Gastroesophageal sphincter (tissue), 4 donors: Measurements from ENCODE around the gene LSS. TPM values are rescaled to one million over a fixed set of nuclear protein-coding genes. Genes with fewer than 3 reads are reported as not detected.

ENCODE experiments used
- ATAC-seq: fragments of 150-250 bp; one replicate; pipeline ENCODE4 v1.9.1; 2016; ENCODE audit warnings: mild to moderate bottlenecking, moderate library complexity
- H3K27ac ChIP-seq, 4 donors: fragments of 200-600 bp; sonication (generic) in 3 of 4; 1 replicate in 3 of 4; 2 replicates in 1 of 4; pipeline ENCODE4 v1.5.1; 2016 to 2019
- H3K27me3 ChIP-seq: fragments of 200-600 bp; sonication (generic); one replicate; pipeline ENCODE4 v1.5.1; 2019
- H3K36me3 ChIP-seq, 2 donors: fragments of 200-600 bp; sonication (generic); one replicate each; pipeline ENCODE4 v1.5.1; 2019; ENCODE audit warnings: control low read depth in 1 of 2
- H3K4me1 ChIP-seq, 3 donors: fragments of 200-600 bp; sonication (generic); 1 replicate in 2 of 3; 2 replicates in 1 of 3; pipeline ENCODE4 v1.5.1; 2016 to 2019; ENCODE audit warnings: control low read depth in 2 of 3
- H3K4me3 ChIP-seq, 2 donors: fragments of 200-600 bp; sonication (generic); one replicate each; pipeline ENCODE4 v1.5.1; 2019; ENCODE audit warnings: mild to moderate bottlenecking in 1 of 2, moderate library complexity in 1 of 2
- H3K9me3 ChIP-seq, 3 donors: fragments of 200-600 bp; sonication (generic); one replicate each; pipeline ENCODE4 v1.5.1; 2017 to 2019; ENCODE audit warnings: control low read depth in 2 of 3
- CTCF ChIP-seq, 4 experiments: fragments of 200-600 bp in 2 of 4; fragments of 450-650 bp in 2 of 4; sonication (generic) in 1 of 4; IDR thresholded peaks; one replicate each; pipeline ENCODE4 v1.5.1; 2017 to 2019; ENCODE audit warnings: antibody characterized with exemption in 4 of 4, mild to moderate bottlenecking in 2 of 4, moderate library complexity in 2 of 4
- EP300 ChIP-seq: sonication (generic); formaldehyde crosslinking; IDR thresholded peaks from one replicate; pipeline ENCODE4 v1.6.1; 2017; ENCODE audit warnings: antibody characterized with exemption, mild to moderate bottlenecking
- POLR2A ChIP-seq, 2 donors: fragments of 450-650 bp; IDR thresholded peaks; one replicate each; pipeline ENCODE4 v1.6.1; 2017; ENCODE audit warnings: antibody characterized with exemption in 2 of 2, mild to moderate bottlenecking in 2 of 2, moderate library complexity in 1 of 2
- POLR2AphosphoS5 ChIP-seq: sonication (generic); formaldehyde crosslinking; IDR thresholded peaks from one replicate; pipeline ENCODE4 v1.6.1; 2017; ENCODE audit warnings: antibody characterized with exemption
- WGBS, 2 donors: methylation state at CpG; one replicate each; pipeline ENCODE4 v1.1.5; 2018; ENCODE audit warnings: low coverage in 1 of 2; 5-methylcytosine and 5-hydroxymethylcytosine counted together
- total RNA-seq, 4 donors: library from RNA; depleted of rRNA; stranded (reverse); fragments of >200 nt; gene quantifications; one replicate each; pipeline ENCODE4 v1.1.0, GENCODE V29; 2016

Gene LSS
- total RNA-seq, 4 donors from 2014 or later: 57.7 to 104 (median 85.7) TPM

GRCh38 chr21:46229923-46230260 lies 1.3 kb upstream of the LSS start:
- H3K27me3 ChIP-seq: no peaks in the 10 kb centered on the region
- peaks cover 0 to 45% (median 7%) of the 10 kb centered on the region in 3 donors for H3K4me1 ChIP-seq
- H3K4me3 ChIP-seq: peak overlapping the region; percentile 63 to 94
- 73 to 80% methylated on average over 4 to 6 of the region's 6 CpGs for WGBS, 2 donors
- TF ChIP-seq POLR2A (IDR thresholded peaks at IDR 0.05): no peak
- TF ChIP-seq CTCF (IDR thresholded peaks at IDR 0.05): no peak
- no peak for TF ChIP-seq POLR2AphosphoS5
- TF ChIP-seq EP300: no peak
- peak overlapping the region in 3 of 4 donors; percentile 77 to 90 (median 89) for H3K27ac ChIP-seq
- no peak for ATAC-seq
- no peaks in the 10 kb centered on the region for H3K9me3 ChIP-seq
- peaks cover 3 to 22% of the 10 kb centered on the region in 2 donors for H3K36me3 ChIP-seq

GRCh38 chr21:46229133-46229922 lies 754 bp upstream of the LSS start:
- peaks cover 0 to 50% (median 7%) of the 10 kb centered on the region in 3 donors for H3K4me1 ChIP-seq
- H3K9me3 ChIP-seq: no peaks in the 10 kb centered on the region
- peak overlapping the region; percentile 39 to 90 (median 83) for H3K27ac ChIP-seq
- peak overlapping the region; percentile 63 to 94 for H3K4me3 ChIP-seq
- no peaks in the 10 kb centered on the region for H3K27me3 ChIP-seq
- no peak for TF ChIP-seq POLR2A (IDR thresholded peaks at IDR 0.05)
- TF ChIP-seq EP300: no peak
- peak in 3 of 4 experiments; percentile 47 to 86 (median 53) for TF ChIP-seq CTCF (IDR thresholded peaks at IDR 0.05)
- peaks cover 0 to 17% of the 10 kb centered on the region in 2 donors for H3K36me3 ChIP-seq
- ATAC-seq: peak; percentile 34
- WGBS, 2 donors: 0% methylated on average over 2 of the region's 72 CpGs; no CpG with 5 or more reads in 1 of the 2 donors

GRCh38 chr21:46227811-46228344 lies 696 bp downstream of the LSS start:
- Histone ChIP-seq H3K4me3 (peak overlapping the region; percentile 91 to 94), H3K4me1 (peaks cover 0 to 51% (median 7%) of the 10 kb centered on the region in 3 donors), H3K27ac (peak overlapping the region; percentile 75 to 94 (median 90)), H3K9me3 (no peaks in the 10 kb centered on the region), H3K36me3 (peaks cover 0 to 7% of the 10 kb centered on the region in 2 donors), H3K27me3 (no peaks in the 10 kb centered on the region)
- ATAC-seq: no peak
- TF ChIP-seq POLR2AphosphoS5 (no peak), CTCF (IDR thresholded peaks at IDR 0.05) (no peak), POLR2A (IDR thresholded peaks at IDR 0.05) (no peak), EP300 (no peak)
- 2 to 5% methylated on average over 10 to 19 of the region's 20 CpGs for WGBS, 2 donors

GRCh38 chr21:46226920-46227599 lies 1.5 kb downstream of the LSS start:
- no peak for TF ChIP-seq EP300
- no peak for TF ChIP-seq POLR2A (IDR thresholded peaks at IDR 0.05)
- no peak for TF ChIP-seq CTCF (IDR thresholded peaks at IDR 0.05)
- TF ChIP-seq POLR2AphosphoS5: no peak
- H3K9me3 ChIP-seq: no peaks in the 10 kb centered on the region
- 18 to 43% methylated on average over 2 to 3 of the region's 4 CpGs for WGBS, 2 donors
- ATAC-seq: no peak
- peak overlapping the region; percentile 91 to 94 for H3K4me3 ChIP-seq
- H3K27me3 ChIP-seq: no peaks in the 10 kb centered on the region
- peaks cover 0 to 51% (median 7%) of the 10 kb centered on the region in 3 donors for H3K4me1 ChIP-seq
- H3K36me3 ChIP-seq: peaks cover 0 to 13% of the 10 kb centered on the region in 2 donors
- peak overlapping the region; percentile 75 to 94 (median 90) for H3K27ac ChIP-seq
